ENCODE measurements around the gene TGIF2LX. TPM values are rescaled to one million over a fixed set of nuclear protein-coding genes. Genes with fewer than 3 reads are reported as not detected.

Gene TGIF2LX
- total RNA-seq = not detected in 2 replicates

GRCh38 chrX:89921665-89922064 lies at the start of gene TGIF2LX:
Gene TGIF2LX, plus strand, starts transcription at chrX:89921908. Its CDS starts 178 bp downstream, at chrX:89922086.

